A673 (cell line): ENCODE results near the gene FOS. TPM values are rescaled to one million over a fixed set of nuclear protein-coding genes. Genes with fewer than 3 reads are reported as not detected.

Experiments used
- BruUV-seq: library from RNA; stranded (reverse); fragments of 400-500 nt; replicated peaks from 2 replicates; lab custom pipeline; 2021; lab: Mats Ljungman, UMichigan
- CTCF ChIA-PET: fragments of 300-600 bp; sonication (Branson Sonifier 250); formaldehyde crosslinking; loops from one replicate; lab custom pipeline; 2022; ENCODE audit warnings: antibody characterized with exemption; lab: Charles Lee
- POLR2A ChIA-PET: fragments of 300-600 bp; sonication (Branson Sonifier 250); formaldehyde crosslinking; loops from one replicate; lab custom pipeline; 2022; ENCODE audit warnings: antibody characterized with exemption; ENCODE audit not compliant: low non-redundant PET; lab: Charles Lee
- DNase-seq: peaks from one replicate; pipeline ENCODE4 v3.0.0-alpha.2; 2015; ENCODE audit warnings: low spot score
- H3K27ac ChIP-seq: fragments of 200-600 bp; sonication (generic); 2 replicates; pipeline ENCODE4 v1.5.1; 2016; ENCODE audit warnings: mixed run types, low read depth, mild to moderate bottlenecking, mixed read lengths, antibody characterized with exemption, low read length; ENCODE audit not compliant: poor library complexity, severe bottlenecking
- H3K27me3 ChIP-seq: fragments of 200-600 bp; sonication (generic); replicated peaks from 2 replicates; pipeline ENCODE4 v1.6.1; 2017; ENCODE audit warnings: mixed run types, low read depth, mild to moderate bottlenecking, mixed read lengths, antibody characterized with exemption, low read length; ENCODE audit not compliant: insufficient read depth, poor library complexity
- H3K36me3 ChIP-seq: fragments of 200-600 bp; sonication (generic); 2 replicates; pipeline ENCODE4 v1.6.1; 2016; ENCODE audit warnings: mixed run types, mild to moderate bottlenecking, mixed read lengths, antibody characterized with exemption, low read length; ENCODE audit not compliant: insufficient read depth, poor library complexity, severe bottlenecking
- H3K4me1 ChIP-seq: fragments of 200-600 bp; sonication (generic); 2 replicates; pipeline ENCODE4 v1.6.1; 2017; ENCODE audit warnings: mixed run types, mild to moderate bottlenecking, mixed read lengths, antibody characterized with exemption, low read length; ENCODE audit not compliant: insufficient read depth, poor library complexity, severe bottlenecking
- H3K4me3 ChIP-seq: fragments of 200-600 bp; sonication (generic); 2 replicates; pipeline ENCODE4 v1.5.1; 2016; ENCODE audit warnings: low read depth, mixed run types, mild to moderate bottlenecking, mixed read lengths, low read length; ENCODE audit not compliant: poor library complexity, severe bottlenecking
- H3K9me3 ChIP-seq: fragments of 200-600 bp; sonication (generic); 2 replicates; pipeline ENCODE4 v1.6.1; 2016; ENCODE audit warnings: mixed run types, low read depth, mild to moderate bottlenecking, mixed read lengths, antibody characterized with exemption, low read length; ENCODE audit not compliant: poor library complexity, severe bottlenecking
- CTCF ChIP-seq: fragments of 300-800, 200-600 bp; sonication (generic); conservative IDR thresholded peaks from 2 replicates; pipeline ENCODE4 v1.5.1; 2017; ENCODE audit warnings: low read depth, mild to moderate bottlenecking, antibody characterized with exemption, low read length, moderate library complexity, mixed read lengths
- EZH2 ChIP-seq: fragments of 200-600 bp; sonication (generic); IDR thresholded peaks from 2 replicates; pipeline ENCODE4 v1.6.1; 2017; ENCODE audit warnings: borderline replicate concordance, low read depth, mild to moderate bottlenecking, mixed read lengths, antibody characterized with exemption, low read length; ENCODE audit not compliant: poor library complexity, severe bottlenecking
- intact Hi-C: fragments of 100-400 bp; cut with micrococcal nuclease; formaldehyde crosslinking; loops from one replicate; pipeline ENCODE4 v1.10.0; 2022; ENCODE audit not compliant: unreplicated experiment
- total RNA-seq: library from RNA; stranded (reverse); gene quantifications from 2 replicates; pipeline ENCODE4 v1.2.3, GENCODE V29; 2021

The FOS gene
- total RNA-seq, 1 experiment from 2014 or later: 13.7 TPM

DNA sequence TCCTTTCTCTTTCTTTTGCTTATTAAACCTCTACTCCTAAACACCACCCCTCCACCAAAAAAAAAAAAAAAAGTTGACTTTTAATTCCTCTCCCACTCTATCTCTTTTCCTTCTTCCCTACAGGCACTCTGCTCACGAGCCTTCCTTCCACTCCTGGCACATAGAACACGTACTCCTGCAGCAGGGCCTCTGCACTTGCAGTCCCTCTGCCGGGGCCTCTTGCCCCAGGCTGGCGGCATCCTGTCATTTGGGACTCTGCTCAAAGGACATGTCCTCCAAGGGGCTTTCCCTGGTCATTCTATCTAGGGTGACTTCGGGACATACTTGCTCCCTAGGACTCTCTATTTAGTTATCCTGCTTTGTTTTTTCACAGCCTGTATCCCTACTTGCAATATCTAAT, 7.7 kb downstream of the FOS start:
- H3K9me3 ChIP-seq: no peaks in the 10 kb centered on the region
- no peak for TF ChIP-seq CTCF
- no peak for TF ChIP-seq EZH2
- peaks cover 5% of the 10 kb centered on the region for H3K36me3 ChIP-seq
- H3K27me3 ChIP-seq: no peaks in the 10 kb centered on the region
- no TSS peak for BruUV-seq
- POLR2A ChIA-PET: no interaction called here
- no peak overlapping the region for H3K4me3 ChIP-seq
- no peak for DNase-seq
- H3K27ac ChIP-seq: no peak overlapping the region
- CTCF ChIA-PET: no interaction called here
- intact Hi-C loops: no loop called here
- H3K4me1 ChIP-seq: no peaks in the 10 kb centered on the region

GRCh38 chr14:75289840-75290388, 11.3 kb downstream of the FOS start:
- no peaks in the 10 kb centered on the region for H3K36me3 ChIP-seq
- BruUV-seq: no TSS peak
- no peak overlapping the region for H3K4me3 ChIP-seq
- peaks cover 6% of the 10 kb centered on the region for H3K4me1 ChIP-seq
- ChIA-PET CTCF (interaction anchor here (0.6 kb wide), 1 partner anchor 19 kb away, joined by 4 read pairs; no protein-coding TSS in a partner anchor), POLR2A (no interaction called here)
- no peaks in the 10 kb centered on the region for H3K9me3 ChIP-seq
- no peak for DNase-seq
- H3K27me3 ChIP-seq: no peaks in the 10 kb centered on the region
- TF ChIP-seq CTCF (no peak), EZH2 (no peak)
- H3K27ac ChIP-seq: no peak overlapping the region
- intact Hi-C loops: no loop called here

- H3K27me3 ChIP-seq: no peaks in the 10 kb centered on the region
- H3K4me1 ChIP-seq: peaks cover 14% of the 10 kb centered on the region
- intact Hi-C loops: no loop called here
- H3K9me3 ChIP-seq: no peaks in the 10 kb centered on the region
- no peak for DNase-seq
- no peak for TF ChIP-seq EZH2
- no peak overlapping the region for H3K27ac ChIP-seq
- ChIA-PET CTCF (no interaction called here), POLR2A (no interaction called here)
- H3K36me3 ChIP-seq: no peaks in the 10 kb centered on the region
- BruUV-seq: no TSS peak
- no peak overlapping the region for H3K4me3 ChIP-seq
These were observed 12.2 kb downstream of the FOS start for GRCh38 chr14:75290851-75291250.

GRCh38 chr14:75291331-75291730, 12.7 kb downstream of the FOS start:
- no peak overlapping the region for H3K27ac ChIP-seq
- H3K36me3 ChIP-seq: no peaks in the 10 kb centered on the region
- ChIA-PET CTCF (no interaction called here), POLR2A (no interaction called here)
- H3K4me1 ChIP-seq: peaks cover 19% of the 10 kb centered on the region
- BruUV-seq: no TSS peak
- no peak overlapping the region for H3K4me3 ChIP-seq
- no peaks in the 10 kb centered on the region for H3K27me3 ChIP-seq
- intact Hi-C loops: no loop called here
- TF ChIP-seq EZH2 (no peak), CTCF (no peak)
- no peak for DNase-seq
- no peaks in the 10 kb centered on the region for H3K9me3 ChIP-seq
